ENCODE measurements around the gene CEP44. TPM values are rescaled to one million over a fixed set of nuclear protein-coding genes. Genes with fewer than 3 reads are reported as not detected.
"Not testable (repeated sequence)": the region's sequence is repeated elsewhere in the genome, so short reads cannot be mapped to it uniquely, and the experiment has no call there.

Gene CEP44
- polyA plus RNA-seq, 1 donor from 2014 or later: 19.3 TPM

- Histone ChIP-seq H3K4me2 (ENCODE audit: low read length) (no peak overlapping the region), H3K27ac (ENCODE audit: low read length) (no peak overlapping the region), H3K27me3 (ENCODE audit: insufficient read depth, low read depth, low read length) (no peaks in the 10 kb centered on the region), H2AFZ (ENCODE audit: low read depth, low read length) (no peak overlapping the region), H3K9me3 (ENCODE audit: low read length) (no peaks in the 10 kb centered on the region), H3K36me3 (ENCODE audit: insufficient read depth, low read length) (no peaks in the 10 kb centered on the region), H3K79me2 (replicated peaks; ENCODE audit: insufficient read depth, low read length) (no peaks in the 10 kb centered on the region), H4K20me1 (ENCODE audit: insufficient read depth) (no peaks in the 10 kb centered on the region), H3K4me3 (ENCODE audit: low read length) (no peak overlapping the region), H3K9ac (ENCODE audit: low read length) (no peak overlapping the region), H3K9me2 (ENCODE audit: insufficient read depth, low read length) (no peaks in the 10 kb centered on the region), H3F3A (ENCODE audit: insufficient read depth, low read length, poor library complexity, severe bottlenecking) (no peaks in the 10 kb centered on the region)
- no peak for TF ChIP-seq SMC3 (conservative IDR thresholded peaks at IDR 0.05; ENCODE audit: poor library complexity)
Observed at GRCh38 chr4:174362340-174362739, 78.6 kb downstream of the CEP44 start.

GRCh38 chr4:174363782-174364181 lies 80.1 kb downstream of the CEP44 start:
- H3K79me2 ChIP-seq (replicated peaks; ENCODE audit: insufficient read depth, low read length); H3K27ac ChIP-seq (ENCODE audit: low read length); H3K9ac ChIP-seq (ENCODE audit: low read length); H3K36me3 ChIP-seq (ENCODE audit: insufficient read depth, low read length); H3K9me3 ChIP-seq (ENCODE audit: low read length); H3K27me3 ChIP-seq (ENCODE audit: insufficient read depth, low read depth, low read length); H3K4me3 ChIP-seq (ENCODE audit: low read length); H2AFZ ChIP-seq (ENCODE audit: low read depth, low read length); H3K4me2 ChIP-seq (ENCODE audit: low read length); H3F3A ChIP-seq (ENCODE audit: insufficient read depth, low read length, poor library complexity, severe bottlenecking); H4K20me1 ChIP-seq (ENCODE audit: insufficient read depth); H3K9me2 ChIP-seq (ENCODE audit: insufficient read depth, low read length): not testable (repeated sequence)

- Histone ChIP-seq H3K27me3 (ENCODE audit: insufficient read depth, low read depth, low read length) (no peaks in the 10 kb centered on the region), H3K27ac (ENCODE audit: low read length) (no peak overlapping the region), H3K9ac (ENCODE audit: low read length) (no peak overlapping the region), H3K4me3 (ENCODE audit: low read length) (no peak overlapping the region), H4K20me1 (ENCODE audit: insufficient read depth) (no peaks in the 10 kb centered on the region), H3K79me2 (replicated peaks; ENCODE audit: insufficient read depth, low read length) (no peaks in the 10 kb centered on the region), H3K9me3 (ENCODE audit: low read length) (no peaks in the 10 kb centered on the region), H3F3A (ENCODE audit: insufficient read depth, low read length, poor library complexity, severe bottlenecking) (no peaks in the 10 kb centered on the region), H3K36me3 (ENCODE audit: insufficient read depth, low read length) (no peaks in the 10 kb centered on the region), H3K4me2 (ENCODE audit: low read length) (no peak overlapping the region), H2AFZ (ENCODE audit: low read depth, low read length) (no peak overlapping the region), H3K9me2 (ENCODE audit: insufficient read depth, low read length) (no peaks in the 10 kb centered on the region)
- TF ChIP-seq TAF1 (IDR thresholded peaks at IDR 0.05; ENCODE audit: low read depth): no peak
- no peak for TF ChIP-seq MXI1 (conservative IDR thresholded peaks at IDR 0.05; ENCODE audit: poor library complexity, severe bottlenecking)
- TF ChIP-seq RAD21 (conservative IDR thresholded peaks at IDR 0.05): peak; percentile 84
- no peak for TF ChIP-seq REST (IDR thresholded peaks at IDR 0.05; ENCODE audit: borderline replicate concordance)
- TF ChIP-seq CTCF (IDR thresholded peaks at IDR 0.05; ENCODE audit: poor library complexity, severe bottlenecking): peak; percentile 76
- TF ChIP-seq SMC3 (conservative IDR thresholded peaks at IDR 0.05; ENCODE audit: poor library complexity): peak; percentile 89
- no peak for TF ChIP-seq EP300 (conservative IDR thresholded peaks at IDR 0.05; ENCODE audit: poor library complexity, severe bottlenecking)
- no peak for TF ChIP-seq POLR2AphosphoS5 (IDR thresholded peaks at IDR 0.05)
- no peak for TF ChIP-seq EZH2 (IDR thresholded peaks at IDR 0.05; ENCODE audit: borderline replicate concordance, insufficient read depth, low read length, poor library complexity, severe bottlenecking)
Observed at GRCh38 chr4:174365018-174365587, 81.4 kb downstream of the CEP44 start.

All from neural cell (in vitro differentiated cells).